ENCODE measurements around the gene ARL14EPL.

The ARL14EPL gene

GRCh38 chr5:116032094-116032517 lies at the start of gene ARL14EPL:
Gene ARL14EPL (plus strand): TSS chr5:116032472. CDS start chr5:116051466, 18,994 bp downstream.
- DNase-seq (ENCODE audit: low read depth in 3 of 3): peak in 1 of 3 donors; percentile 1

DNA sequence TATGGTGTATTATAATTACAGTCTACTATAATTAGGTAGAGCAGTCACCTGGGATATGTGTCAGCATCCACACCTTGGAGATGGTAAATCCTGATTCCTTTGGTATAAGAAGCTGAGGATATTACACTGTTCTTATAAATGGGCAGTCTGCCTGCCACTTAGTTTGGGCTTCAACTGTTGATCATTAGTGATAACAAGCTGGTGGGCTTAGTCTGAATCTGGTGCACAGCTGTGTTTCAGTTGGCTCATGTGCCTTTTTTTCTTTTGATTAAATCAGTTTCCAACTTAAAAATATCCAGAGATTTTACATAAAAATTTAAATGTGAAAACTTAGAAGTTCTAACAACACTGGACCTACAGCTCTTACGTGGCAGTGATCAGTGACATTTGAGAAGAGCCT lies 48.8 kb upstream of the ARL14EPL start:
- no peak for DNase-seq (ENCODE audit: low read depth in 3 of 3)

GRCh38 chr5:115985802-115986757 lies 46.2 kb upstream of the ARL14EPL start:
- no peak for DNase-seq (ENCODE audit: low read depth in 3 of 3)

GRCh38 chr5:115988002-115988401 lies 44.3 kb upstream of the ARL14EPL start:
- DNase-seq (ENCODE audit: low read depth in 3 of 3): no peak

DNA sequence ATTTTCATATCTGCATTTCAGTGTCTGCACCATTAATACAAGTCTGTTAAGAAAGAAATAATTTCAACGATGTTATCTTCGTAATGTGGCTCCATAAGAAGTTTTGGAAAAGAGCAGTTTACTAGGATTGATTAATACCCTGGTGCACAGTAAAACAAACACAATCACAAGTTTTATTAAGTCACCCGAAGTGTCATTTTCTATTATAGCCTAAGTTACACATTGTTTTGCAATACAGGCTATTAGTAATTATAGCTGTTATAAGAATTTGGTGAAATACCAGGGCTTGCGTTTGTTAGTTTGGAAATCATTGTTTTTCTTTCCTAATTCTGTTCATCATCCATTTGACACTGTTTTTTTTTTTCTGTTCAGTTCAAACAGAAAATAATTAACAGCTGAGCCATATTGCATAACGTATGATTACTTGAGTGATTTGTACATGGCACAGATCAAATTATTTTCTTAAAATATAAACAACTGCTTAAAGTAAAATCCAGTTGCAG lies 39.4 kb upstream of the ARL14EPL start:
- no peak for DNase-seq (ENCODE audit: low read depth in 3 of 3)

GRCh38 chr5:115995351-115995750 lies 36.9 kb upstream of the ARL14EPL start:
- DNase-seq (ENCODE audit: low read depth in 3 of 3): no peak

DNA sequence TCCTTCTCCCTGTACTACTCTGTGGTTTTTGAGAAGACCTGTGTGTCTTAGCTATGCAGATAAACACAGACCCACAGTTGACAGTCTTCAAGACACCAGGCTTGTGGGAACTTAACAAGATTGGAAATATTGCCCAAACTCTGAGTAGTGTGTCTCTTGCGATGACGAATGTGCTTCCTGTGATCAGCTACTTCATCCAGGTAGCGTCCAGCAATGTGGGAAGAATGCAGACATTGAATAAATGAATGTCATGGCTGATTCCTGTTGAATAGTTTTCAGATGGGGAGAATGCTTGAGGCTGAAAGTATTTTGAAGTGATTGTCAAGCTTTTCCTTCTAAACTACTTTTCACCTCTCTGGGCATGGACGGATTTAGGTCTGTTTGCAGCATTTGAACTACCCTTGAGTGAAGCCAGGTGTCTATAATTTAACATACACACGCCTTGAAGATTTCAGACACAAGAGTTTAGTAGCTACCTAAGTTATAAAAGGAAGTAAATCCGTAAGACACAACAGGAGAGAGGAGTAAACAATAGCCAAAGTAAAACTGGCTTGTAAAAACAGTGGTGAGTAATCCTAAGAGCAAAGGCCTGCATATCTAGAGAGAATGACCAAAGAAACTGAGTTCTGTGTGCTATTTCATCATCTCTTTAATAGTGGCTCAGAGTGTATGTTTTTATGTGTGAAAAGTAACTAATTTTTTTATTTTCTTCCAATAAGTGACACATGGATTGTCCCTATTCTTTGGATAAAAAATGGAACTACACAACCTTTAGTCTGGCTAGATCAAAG lies 30.0 kb upstream of the ARL14EPL start:
- no peak for DNase-seq (ENCODE audit: low read depth in 3 of 3)

DNA sequence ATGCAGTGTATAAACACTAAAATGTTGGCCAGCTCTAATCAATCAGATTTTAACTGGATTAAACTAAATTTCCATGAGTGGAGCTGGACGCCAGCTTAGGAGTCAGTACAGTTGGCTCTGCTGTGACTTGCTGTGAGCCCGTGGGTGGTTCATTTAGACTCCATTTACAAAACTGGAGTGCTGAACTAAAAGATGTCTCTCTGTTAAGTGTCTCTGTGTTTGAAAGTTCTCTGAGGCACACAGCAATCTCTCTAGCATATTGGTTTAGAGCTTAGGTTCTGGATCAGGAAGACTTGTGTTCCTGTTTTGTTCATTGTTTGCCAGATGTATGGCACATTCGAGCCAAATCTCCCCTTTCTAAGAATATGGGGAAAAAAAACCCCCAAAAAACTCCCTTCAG lies 28.0 kb upstream of the ARL14EPL start:
- no peak for DNase-seq (ENCODE audit: low read depth in 3 of 3)

DNA sequence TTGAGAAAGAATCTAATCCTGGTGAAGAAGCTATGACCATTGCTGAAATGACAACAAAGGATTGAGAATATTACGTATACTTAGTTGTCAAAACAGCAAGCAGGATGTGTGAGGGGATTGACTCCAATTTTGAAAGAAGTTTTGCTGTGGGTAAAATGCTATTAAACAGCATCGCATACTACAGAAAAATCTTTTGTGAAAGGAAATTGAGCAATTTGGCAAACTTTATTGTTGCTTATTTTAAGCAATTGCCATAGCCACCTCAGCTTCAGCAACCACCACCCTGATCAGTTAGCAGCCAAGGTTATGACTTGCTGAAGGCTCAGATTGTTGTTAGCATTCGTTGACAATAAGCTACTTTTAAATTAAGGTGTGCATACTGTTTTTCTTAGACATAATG lies 22.5 kb upstream of the ARL14EPL start:
- DNase-seq (ENCODE audit: low read depth in 3 of 3): no peak

DNA sequence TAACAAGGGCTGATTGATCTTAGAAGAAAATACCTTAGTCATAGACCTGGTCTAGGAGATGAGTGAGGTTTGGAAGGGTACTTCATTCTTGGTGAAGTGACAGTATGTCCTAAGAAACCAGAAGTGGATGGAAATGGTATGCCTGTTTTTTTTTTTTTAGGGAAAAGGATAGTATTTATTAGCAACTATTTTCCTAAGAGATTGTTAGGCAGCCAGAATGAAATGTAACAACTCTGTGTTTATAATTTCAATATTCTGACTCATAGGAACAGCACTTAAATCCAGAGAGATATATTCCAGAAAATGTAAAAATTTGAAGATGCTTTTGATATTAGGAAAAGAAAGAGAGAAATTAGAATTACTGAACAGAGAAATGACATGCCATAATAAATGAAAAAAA lies 21.2 kb upstream of the ARL14EPL start:
- no peak for DNase-seq (ENCODE audit: low read depth in 3 of 3)

DNA sequence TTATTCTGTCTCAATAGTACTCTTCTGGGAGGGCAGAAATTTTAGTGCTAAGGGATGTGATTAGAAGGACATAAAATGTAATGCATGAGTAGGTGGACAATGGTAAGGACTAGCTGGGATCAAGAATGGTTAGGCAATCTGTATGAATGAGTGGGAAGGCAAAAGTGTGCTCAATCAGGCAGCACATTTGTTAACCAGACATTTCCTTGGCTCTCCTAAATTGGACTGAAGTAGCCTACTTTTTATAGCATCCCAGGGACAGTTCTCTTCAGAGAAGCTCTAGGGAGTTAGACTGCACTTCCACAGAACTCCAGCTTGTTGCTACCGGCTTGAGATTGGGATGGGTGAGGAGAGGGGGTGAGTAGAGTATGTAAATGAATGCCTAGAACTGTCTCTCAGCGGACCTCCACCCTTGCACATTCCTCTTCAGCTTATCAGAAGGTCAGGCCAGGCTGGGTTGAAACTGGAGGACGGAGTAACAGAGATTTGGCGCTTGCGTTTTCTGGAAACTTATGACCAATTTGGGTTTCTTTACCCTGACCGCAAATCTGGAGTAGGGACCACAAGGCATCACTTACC lies 19.0 kb upstream of the ARL14EPL start:
- no peak for DNase-seq (ENCODE audit: low read depth in 3 of 3)

DNA sequence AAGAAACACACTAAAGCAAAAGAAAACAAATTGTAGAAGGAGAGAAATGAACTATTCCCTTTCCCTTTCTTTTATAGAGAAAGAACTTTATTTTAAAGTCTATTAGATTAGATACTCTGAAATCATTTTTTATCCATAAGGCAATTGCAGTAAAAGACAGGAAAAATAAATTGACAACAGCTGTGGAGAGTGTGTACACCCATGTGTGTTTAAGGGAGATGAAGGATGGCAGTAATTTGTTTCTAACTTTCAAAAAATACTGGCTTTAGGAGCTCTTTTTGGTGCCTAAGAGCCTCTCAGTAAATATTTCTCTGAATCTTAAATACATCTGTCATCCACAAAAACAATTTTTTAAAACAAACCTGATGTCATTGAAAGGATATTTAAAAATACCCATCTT lies 18.3 kb upstream of the ARL14EPL start:
- DNase-seq (ENCODE audit: low read depth in 3 of 3): no peak

DNA sequence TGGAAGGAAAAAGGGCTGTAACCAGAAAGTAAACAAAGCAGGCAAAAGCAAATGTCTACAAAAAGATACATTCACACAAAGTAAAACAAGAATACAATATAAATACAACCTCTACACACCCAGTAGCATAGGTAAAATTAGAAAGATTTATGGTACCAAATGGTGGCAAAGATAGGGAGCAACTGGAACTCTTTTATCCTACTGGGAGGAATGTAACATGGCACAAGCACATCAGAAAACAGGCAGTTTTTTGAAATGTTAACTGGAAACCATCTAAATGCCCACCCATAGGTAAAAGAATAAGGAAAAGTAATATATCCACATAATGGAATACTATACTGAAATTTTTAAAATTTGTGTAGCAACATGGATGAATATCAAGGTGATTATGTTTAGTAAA lies 8.7 kb upstream of the ARL14EPL start:
- no peak for DNase-seq (ENCODE audit: low read depth in 3 of 3)

- DNase-seq (ENCODE audit: low read depth in 3 of 3): no peak
Observed at GRCh38 chr5:116025866-116026265, 6.4 kb upstream of the ARL14EPL start.

DNA sequence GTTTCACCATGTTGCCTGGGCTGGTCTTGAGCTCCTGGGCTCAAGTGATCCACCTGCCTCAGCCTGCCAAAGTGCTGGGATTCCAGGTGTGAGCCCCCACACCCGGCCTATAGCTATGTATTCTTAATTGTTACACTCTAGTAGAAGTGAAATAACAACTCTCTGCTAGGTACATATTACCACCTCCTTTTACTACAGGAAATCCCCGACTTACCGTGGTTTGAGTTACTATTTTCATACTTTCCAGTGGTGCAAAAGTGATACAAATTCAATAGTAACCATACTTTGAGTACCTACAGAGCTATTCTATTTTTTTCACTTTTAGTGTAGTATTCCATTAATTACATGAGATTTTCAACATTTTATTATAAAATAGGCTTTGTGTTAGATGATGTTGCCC lies 719 bp downstream of the ARL14EPL start:
- DNase-seq (ENCODE audit: low read depth in 3 of 3): no peak

- no peak for DNase-seq (ENCODE audit: low read depth in 3 of 3)
Observed at GRCh38 chr5:116035123-116035522, 2.9 kb downstream of the ARL14EPL start.

GRCh38 chr5:116037236-116037822 lies 5.1 kb downstream of the ARL14EPL start:
- no peak for DNase-seq (ENCODE audit: low read depth in 3 of 3)

GRCh38 chr5:116038817-116039216 lies 6.5 kb downstream of the ARL14EPL start:
- no peak for DNase-seq (ENCODE audit: low read depth in 3 of 3)

DNA sequence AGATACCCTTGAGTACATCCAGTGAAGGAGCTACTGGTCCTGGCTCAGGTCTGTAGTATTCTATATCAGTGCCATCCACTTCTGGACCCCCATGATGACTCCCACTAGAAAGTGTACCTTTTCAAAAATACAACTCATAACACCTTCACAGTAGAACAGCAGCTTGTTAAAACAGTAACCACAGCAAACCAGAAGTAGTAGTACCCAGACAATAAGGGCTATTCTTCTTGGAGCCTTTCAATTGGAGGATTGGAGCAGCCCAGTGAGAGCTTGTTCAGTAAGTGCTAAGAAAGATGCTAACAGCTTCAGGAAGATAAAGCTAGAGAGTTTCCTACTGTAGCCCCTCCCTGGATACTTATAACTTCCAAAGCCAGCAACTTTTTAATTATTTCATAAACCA lies 10.1 kb downstream of the ARL14EPL start:
- no peak for DNase-seq (ENCODE audit: low read depth in 3 of 3)

GRCh38 chr5:116044073-116044472 lies 11.8 kb downstream of the ARL14EPL start:
- DNase-seq (ENCODE audit: low read depth in 3 of 3): no peak

GRCh38 chr5:116045821-116046220 lies 13.5 kb downstream of the ARL14EPL start:
- DNase-seq (ENCODE audit: low read depth in 3 of 3): no peak

GRCh38 chr5:116046261-116046660 lies 14.0 kb downstream of the ARL14EPL start:
- no peak for DNase-seq (ENCODE audit: low read depth in 3 of 3)

Measured in stimulated activated CD4-positive, alpha-beta T cell treated with anti-CD3 and anti-CD28 coated beads, TNF-alpha, amount 100 ng/mL, for 48 hours (primary cell).